Trophoblast cell (in vitro differentiated cells and primary cell): ENCODE measurements around the gene C2orf42.
"Not testable (repeated sequence)": the region's sequence is repeated elsewhere in the genome, so short reads cannot be mapped to it uniquely, and the experiment has no call there.

Source experiments
- DNase-seq, 2 donors: peaks; one replicate each; pipeline ENCODE4 v3.0.0-alpha.2; 2016
- H2AFZ ChIP-seq: 2 replicates; pipeline ENCODE4 v1.6.1; 2013; ENCODE audit warnings: low read length, moderate library complexity, mild to moderate bottlenecking; ENCODE audit not compliant: insufficient read depth, poor library complexity
- H2AK5ac ChIP-seq: 2 replicates; pipeline ENCODE4 v1.6.1; 2013; ENCODE audit warnings: mild to moderate bottlenecking, low read length
- H2BK120ac ChIP-seq: 2 replicates; pipeline ENCODE4 v1.6.1; 2013; ENCODE audit warnings: low read length, mild to moderate bottlenecking, moderate library complexity; ENCODE audit not compliant: insufficient read depth, poor library complexity
- H2BK12ac ChIP-seq: 2 replicates; pipeline ENCODE4 v1.6.1; 2013; ENCODE audit warnings: mild to moderate bottlenecking, low read length, moderate library complexity
- H2BK5ac ChIP-seq: 2 replicates; pipeline ENCODE4 v1.6.1; 2013; ENCODE audit warnings: low read length, low read depth, moderate library complexity, mild to moderate bottlenecking; ENCODE audit not compliant: poor library complexity
- H3K14ac ChIP-seq: 2 replicates; pipeline ENCODE4 v1.6.1; 2013; ENCODE audit warnings: mild to moderate bottlenecking, low read length
- H3K18ac ChIP-seq: 2 replicates; pipeline ENCODE4 v1.6.1; 2013; ENCODE audit warnings: mild to moderate bottlenecking, low read length
- H3K23ac ChIP-seq: 2 replicates; pipeline ENCODE4 v1.6.1; 2013; ENCODE audit warnings: low read length
- H3K27ac ChIP-seq: 2 replicates; pipeline ENCODE4 v1.5.1; 2013; ENCODE audit warnings: low read depth, mild to moderate bottlenecking, inconsistent platforms, low read length, moderate library complexity
- H3K27me3 ChIP-seq: 2 replicates; pipeline ENCODE4 v1.6.1; 2013; ENCODE audit warnings: inconsistent platforms, mild to moderate bottlenecking, low read length, moderate library complexity; ENCODE audit not compliant: insufficient read depth
- H3K36me3 ChIP-seq, 2 experiments: 1 replicate in 1 of 2; 2 replicates in 1 of 2; pipeline ENCODE4 v1.6.1; 2013; ENCODE audit warnings: low read length in 2 of 2, mild to moderate bottlenecking in 2 of 2, moderate library complexity in 1 of 2; ENCODE audit not compliant: insufficient read depth in 2 of 2, control insufficient read depth in 1 of 2
- H3K4ac ChIP-seq: 2 replicates; pipeline ENCODE4 v1.6.1; 2013; ENCODE audit warnings: low read depth, mild to moderate bottlenecking, low read length, moderate library complexity
- H3K4me1 ChIP-seq, 2 experiments: 1 replicate in 1 of 2; 2 replicates in 1 of 2; pipeline ENCODE4 v1.6.1; 2013; ENCODE audit warnings: low read length in 2 of 2, mild to moderate bottlenecking in 2 of 2, moderate library complexity in 1 of 2; ENCODE audit not compliant: insufficient read depth in 2 of 2, control insufficient read depth in 1 of 2
- H3K4me2 ChIP-seq: 2 replicates; pipeline ENCODE4 v1.6.1; 2013; ENCODE audit warnings: inconsistent platforms, mild to moderate bottlenecking, low read length, moderate library complexity
- H3K4me3 ChIP-seq: 2 replicates; pipeline ENCODE4 v1.5.1; 2013; ENCODE audit warnings: mild to moderate bottlenecking, low read depth, low read length, inconsistent platforms
- H3K79me1 ChIP-seq: one replicate; pipeline ENCODE4 v1.6.1; 2013; ENCODE audit warnings: low read length
- H3K79me2 ChIP-seq: 2 replicates; pipeline ENCODE4 v1.6.1; 2013; ENCODE audit warnings: low read length, mild to moderate bottlenecking; ENCODE audit not compliant: control insufficient read depth, insufficient read depth, poor library complexity
- H3K9ac ChIP-seq: 2 replicates; pipeline ENCODE4 v1.6.1; 2013; ENCODE audit warnings: mild to moderate bottlenecking, low read length
- H3K9me3 ChIP-seq: 2 replicates; pipeline ENCODE4 v1.6.1; 2013; ENCODE audit warnings: low read depth, mild to moderate bottlenecking, control low read depth, inconsistent platforms, low read length; ENCODE audit not compliant: insufficient read depth
- H4K12ac ChIP-seq: 2 replicates; pipeline ENCODE4 v1.6.1; 2013; ENCODE audit warnings: low read depth, mild to moderate bottlenecking, low read length, moderate library complexity
- H4K8ac ChIP-seq: 2 replicates; pipeline ENCODE4 v1.6.1; 2013; ENCODE audit warnings: low read depth, mild to moderate bottlenecking, low read length, moderate library complexity
- H4K91ac ChIP-seq: one replicate; pipeline ENCODE4 v1.6.1; 2013; ENCODE audit warnings: low read depth, mild to moderate bottlenecking, low read length, moderate library complexity
- WGBS: extraction: QIAGEN DNeasy Blood & Tissue Kit; methylation state at CpG from one replicate; pipeline ENCODE4 v1.1.7; 2013; ENCODE audit warnings: missing lambda C conversion rate; ENCODE audit not compliant: insufficient read length, insufficient coverage; ENCODE audit errors: extremely low coverage; 5-methylcytosine and 5-hydroxymethylcytosine counted together

Gene C2orf42

DNA sequence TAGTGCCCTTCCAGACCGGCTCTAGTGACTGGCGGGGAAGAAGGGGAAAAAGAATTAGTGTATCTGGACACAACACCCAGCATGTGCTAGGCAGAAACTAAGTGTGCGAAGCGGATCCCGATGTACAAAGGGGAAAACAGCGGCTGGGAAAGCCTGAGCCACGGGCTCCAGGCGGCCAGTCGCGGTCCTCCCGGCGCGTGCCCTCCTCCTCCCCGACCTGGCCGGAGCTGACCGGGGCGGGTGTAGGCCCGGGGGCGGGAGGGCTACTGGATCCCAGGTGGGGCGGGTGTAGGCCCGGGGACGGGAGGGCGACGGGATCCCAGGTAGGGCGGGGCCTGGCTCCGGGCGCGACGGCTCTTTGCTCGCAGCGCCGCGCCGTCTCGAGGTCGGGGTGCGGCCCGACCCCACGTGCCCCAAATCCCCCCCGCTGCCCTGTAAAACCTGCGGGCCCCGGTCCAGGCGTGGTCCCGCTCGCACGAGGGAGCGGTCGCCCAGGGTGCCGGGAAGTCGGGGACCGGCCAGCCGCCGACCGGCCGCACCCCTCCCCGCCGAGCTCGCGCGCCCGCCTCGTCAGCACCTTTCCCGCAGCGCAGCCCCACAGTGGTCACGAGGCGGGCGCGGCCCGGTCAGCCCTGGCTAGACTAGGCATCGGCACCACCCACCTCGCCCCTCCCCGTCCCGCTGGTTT is 48.8 kb downstream of the C2orf42 start:
- Histone ChIP-seq H3K79me2 (peaks cover 12% of the 10 kb centered on the region), H4K8ac (peak overlapping the region; percentile 89), H3K79me1 (peaks cover 20% of the 10 kb centered on the region), H3K27ac (peak overlapping the region; percentile 94), H2BK12ac (peak overlapping the region; percentile 48), H2AFZ (peak overlapping the region; percentile 57), H3K4me3 (peak overlapping the region; percentile 72), H3K4ac (peak overlapping the region; percentile 88), H3K23ac (no peak overlapping the region), H3K9me3 (no peaks in the 10 kb centered on the region), H4K91ac (peak overlapping the region; percentile 96), H3K14ac (peak overlapping the region; percentile 98), H3K36me3 (peaks cover 0 to 1% of the 10 kb centered on the region in 2 experiments), H3K27me3 (no peaks in the 10 kb centered on the region), H3K9ac (peak overlapping the region; percentile 77), H2AK5ac (peak overlapping the region; percentile 96), H4K12ac (peak overlapping the region; percentile 78), H2BK120ac (peak overlapping the region; percentile 95), H3K4me2 (peak overlapping the region; percentile 48), H3K4me1 (peaks cover 16 to 21% of the 10 kb centered on the region in 2 experiments), H3K18ac (peak overlapping the region; percentile 86), H2BK5ac (peak overlapping the region; percentile 94)
- DNase-seq = peak; percentile 73 to 75
- WGBS = no CpG with 5 or more reads among the region's 73 CpGs

GRCh38 chr2:70141212-70141901 is 49.5 kb downstream of the C2orf42 start:
- H4K8ac ChIP-seq = peak overlapping the region; percentile 89
- peak overlapping the region; percentile 48 for H2BK12ac ChIP-seq
- H3K14ac ChIP-seq = peak overlapping the region; percentile 98
- H3K18ac ChIP-seq = peak overlapping the region; percentile 86
- H3K4me1 ChIP-seq = peaks cover 16 to 22% of the 10 kb centered on the region in 2 experiments
- H3K79me1 ChIP-seq = peaks cover 20% of the 10 kb centered on the region
- H3K4me3 ChIP-seq = peak overlapping the region; percentile 72
- H3K36me3 ChIP-seq = peaks cover 0 to 1% of the 10 kb centered on the region in 2 experiments
- H3K4ac ChIP-seq = peak overlapping the region; percentile 88
- H2BK120ac ChIP-seq = peak overlapping the region; percentile 95
- H3K9ac ChIP-seq = peak overlapping the region; percentile 54
- peak overlapping the region; percentile 48 for H3K4me2 ChIP-seq
- no CpG with 5 or more reads among the region's 14 CpGs for WGBS
- H4K91ac ChIP-seq = peak overlapping the region; percentile 96
- no peaks in the 10 kb centered on the region for H3K27me3 ChIP-seq
- peak overlapping the region; percentile 78 for H4K12ac ChIP-seq
- peak overlapping the region; percentile 94 for H3K27ac ChIP-seq
- DNase-seq = peak; percentile 99 to 100
- peak overlapping the region; percentile 96 for H2AK5ac ChIP-seq
- H3K9me3 ChIP-seq = no peaks in the 10 kb centered on the region
- peak overlapping the region; percentile 57 for H2AFZ ChIP-seq
- H3K79me2 ChIP-seq = peaks cover 12% of the 10 kb centered on the region
- H2BK5ac ChIP-seq = peak overlapping the region; percentile 94
- H3K23ac ChIP-seq = no peak overlapping the region

DNA sequence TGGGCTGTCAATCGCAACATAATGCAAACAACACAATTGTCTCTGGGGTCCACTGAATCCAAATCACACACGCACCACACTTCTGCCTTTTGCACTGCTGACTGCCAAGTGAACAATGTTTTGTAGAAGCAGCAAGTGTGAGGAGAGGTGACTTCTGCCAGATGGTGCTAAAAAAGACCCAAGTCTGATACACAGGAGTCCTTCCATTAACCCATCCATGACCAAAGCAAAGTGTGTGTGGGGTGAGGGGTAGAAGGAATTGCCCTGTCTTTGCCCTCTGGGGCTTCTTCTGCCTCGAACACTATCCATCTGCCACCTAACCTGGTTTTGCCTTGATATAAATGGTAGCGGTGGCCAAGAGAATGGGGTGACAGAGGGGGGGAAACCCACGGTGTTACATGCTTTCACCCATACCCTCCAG is 50.0 kb downstream of the C2orf42 start:
- Histone ChIP-seq H2BK120ac (peak overlapping the region; percentile 57), H3K36me3 (no peaks in the 10 kb centered on the region), H4K91ac (peak overlapping the region; percentile 87), H2AK5ac (peak overlapping the region; percentile 45), H3K4ac (peak overlapping the region; percentile 3), H2BK12ac (peak overlapping the region; percentile 43), H3K9ac (no peak overlapping the region), H3K23ac (no peak overlapping the region), H4K12ac (no peak overlapping the region), H3K4me2 (peak overlapping the region; percentile 3), H2BK5ac (peak overlapping the region; percentile 70), H3K79me2 (peaks cover 12% of the 10 kb centered on the region), H3K9me3 (no peaks in the 10 kb centered on the region), H3K18ac (peak overlapping the region; percentile 40), H3K4me3 (no peak overlapping the region), H3K79me1 (peaks cover 20% of the 10 kb centered on the region), H3K14ac (peak overlapping the region; percentile 76), H3K27me3 (no peaks in the 10 kb centered on the region), H4K8ac (peak overlapping the region; percentile 5), H3K27ac (peak overlapping the region; percentile 71), H3K4me1 (peaks cover 16 to 25% of the 10 kb centered on the region in 2 experiments), H2AFZ (peak overlapping the region; percentile 11)
- DNase-seq = no peak
- no CpG with 5 or more reads among the region's 5 CpGs for WGBS

- H3K4me2 ChIP-seq, H4K12ac ChIP-seq, H3K18ac ChIP-seq, H2AK5ac ChIP-seq, H3K36me3 ChIP-seq, H3K4ac ChIP-seq, H3K14ac ChIP-seq, H3K9me3 ChIP-seq, H2BK120ac ChIP-seq, H3K27ac ChIP-seq, H2BK5ac ChIP-seq, H3K23ac ChIP-seq, H3K79me2 ChIP-seq, H2BK12ac ChIP-seq, H4K91ac ChIP-seq, H3K27me3 ChIP-seq, H4K8ac ChIP-seq, H3K9ac ChIP-seq, H2AFZ ChIP-seq, H3K4me3 ChIP-seq: not testable (repeated sequence)
- no CpG with 5 or more reads among the region's 10 CpGs for WGBS
- peaks cover 7 to 18% of the 10 kb centered on the region in 2 experiments for H3K4me1 ChIP-seq
- H3K79me1 ChIP-seq = peaks cover 10% of the 10 kb centered on the region
- DNase-seq = peak; percentile 73 to 80
Observed at GRCh38 chr2:70134323-70134983, 56.4 kb downstream of the C2orf42 start.
